Right lobe of liver (tissue), 6 donors: ENCODE measurements around the gene ANTXR1. TPM values are rescaled to one million over a fixed set of nuclear protein-coding genes. Genes with fewer than 3 reads are reported as not detected.

Source experiments
- ATAC-seq, 4 donors: fragments of 200-7000 bp; cut with Tn5 transposase; one replicate each; pipeline ENCODE4 v1.9.1; 2020; ENCODE audit warnings: mild to moderate bottlenecking in 4 of 4, moderate library complexity in 4 of 4
- DNase-seq, 3 donors: peaks; one replicate each; pipeline ENCODE4 v3.0.0-alpha.2; 2020
- H3K27ac ChIP-seq, 3 donors: fragments of 200-600 bp; one replicate each; pipeline ENCODE4 v1.8.0; 2022
- H3K27me3 ChIP-seq, 2 donors: fragments of 200-600 bp; one replicate each; pipeline ENCODE4 v1.8.0; 2022
- H3K36me3 ChIP-seq, 4 donors: fragments of 200-600 bp; sonication (generic) in 1 of 4; one replicate each; pipeline versions ENCODE4 v1.5.1 to v1.8.0; 2017 to 2022; ENCODE audit warnings: control low read depth in 1 of 4
- H3K4me1 ChIP-seq, 4 donors: fragments of 200-600 bp; sonication (generic) in 1 of 4; one replicate each; pipeline versions ENCODE4 v1.5.1 to v1.8.0; 2017 to 2022; ENCODE audit warnings: control low read depth in 1 of 4
- H3K4me3 ChIP-seq, 3 donors: fragments of 200-600 bp; one replicate each; pipeline ENCODE4 v1.8.0; 2022
- H3K9me3 ChIP-seq, 4 donors: fragments of 200-600 bp; sonication (generic) in 1 of 4; one replicate each; pipeline versions ENCODE4 v1.5.1 to v1.8.0; 2017 to 2022; ENCODE audit warnings: control low read depth in 1 of 4
- CTCF ChIP-seq, 4 donors: fragments of 200-600 bp in 3 of 4; fragments of 450-650 bp in 1 of 4; IDR thresholded peaks; one replicate each; pipeline versions ENCODE4 v1.5.1 to v1.8.0; 2016 to 2022; ENCODE audit warnings: antibody characterized with exemption in 4 of 4, mild to moderate bottlenecking in 2 of 4
- POLR2A ChIP-seq: fragments of 450-650 bp; IDR thresholded peaks from one replicate; pipeline ENCODE4 v1.6.1; 2017; ENCODE audit warnings: antibody characterized with exemption, mild to moderate bottlenecking
- WGBS: methylation state at CpG from one replicate; pipeline ENCODE4 v1.1.6; 2018; ENCODE audit warnings: low coverage, low lambda C conversion rate; ENCODE audit not compliant: insufficient coverage; ENCODE audit errors: missing lambda C conversion rate; 5-methylcytosine and 5-hydroxymethylcytosine counted together
- intact Hi-C, 2 donors: fragments of 100-400 bp; cut with DNase I; formaldehyde crosslinking; loops; one replicate each; pipeline versions ENCODE4 v1.11.2 to v1.14.1; 2022
- total RNA-seq, 6 experiments: library from RNA; depleted of rRNA in 2 of 6; stranded (reverse); fragments of >200 nt in 2 of 6; fragmentation: NEBNext Ultra II Directional in 3 of 6; extraction: Animal tissue kit (Norgen Biotek cat#: 25700) in 3 of 6; gene quantifications; one replicate each; pipeline versions ENCODE4 v1.1.0 to v1.2.4, GENCODE V29; 2016 to 2023
- donor health status: DM: no; HTN: yes; CAD: no.
- donor health status: DM: no; HTN: no; CAD: no.
- donor health status: DM: no; HTN: no; CAD: no.
- donor health status: DM: no; HTN: yes; CAD: no.
- donor health status: DM: no; HTN: yes; CAD: no.

Gene ANTXR1
- total RNA-seq, 6 experiments from 2014 or later: 1.1 to 4.1 (median 2.9) TPM

GRCh38 chr2:69152847-69153583 is 140.0 kb downstream of the ANTXR1 start:
- Histone ChIP-seq H3K4me3 (no peak overlapping the region), H3K36me3 (no peaks in the 10 kb centered on the region), H3K27me3 (no peaks in the 10 kb centered on the region), H3K4me1 (no peaks in the 10 kb centered on the region), H3K27ac (no peak overlapping the region), H3K9me3 (no peaks in the 10 kb centered on the region)
- DNase-seq (no peak), ATAC-seq (no peak)
- TF ChIP-seq POLR2A (no peak), CTCF (IDR thresholded peaks at IDR 0.05) (no peak)
- WGBS: 80% methylated on average over 2 of the region's 3 CpGs
- intact Hi-C loops: no loop called here

GRCh38 chr2:69154106-69154505 is 141.1 kb downstream of the ANTXR1 start:
- no peaks in the 10 kb centered on the region for H3K4me1 ChIP-seq
- TF ChIP-seq POLR2A (no peak), CTCF (IDR thresholded peaks at IDR 0.05) (no peak)
- no peaks in the 10 kb centered on the region for H3K36me3 ChIP-seq
- H3K27me3 ChIP-seq: no peaks in the 10 kb centered on the region
- H3K4me3 ChIP-seq: no peak overlapping the region
- DNase-seq (no peak), ATAC-seq (no peak)
- intact Hi-C loops: no loop called here
- 27% methylated on average over 2 of the region's 2 CpGs for WGBS
- no peaks in the 10 kb centered on the region for H3K9me3 ChIP-seq
- no peak overlapping the region for H3K27ac ChIP-seq

GRCh38 chr2:69156624-69157023 is 143.6 kb downstream of the ANTXR1 start:
- no peak overlapping the region for H3K27ac ChIP-seq
- DNase-seq: no peak
- H3K27me3 ChIP-seq: no peaks in the 10 kb centered on the region
- WGBS: 76% methylated on average over 6 of the region's 10 CpGs
- H3K36me3 ChIP-seq: no peaks in the 10 kb centered on the region
- H3K4me3 ChIP-seq: no peak overlapping the region
- no peaks in the 10 kb centered on the region for H3K4me1 ChIP-seq
- ATAC-seq: no peak
- intact Hi-C loops: no loop called here
- TF ChIP-seq CTCF (IDR thresholded peaks at IDR 0.05) (no peak), POLR2A (no peak)
- no peaks in the 10 kb centered on the region for H3K9me3 ChIP-seq

- no peaks in the 10 kb centered on the region for H3K4me1 ChIP-seq
- TF ChIP-seq CTCF (IDR thresholded peaks at IDR 0.05) (no peak), POLR2A (no peak)
- intact Hi-C loops: no loop called here
- no peak overlapping the region for H3K27ac ChIP-seq
- no peak for ATAC-seq
- no peak overlapping the region for H3K4me3 ChIP-seq
- H3K36me3 ChIP-seq: no peaks in the 10 kb centered on the region
- 58% methylated on average over 3 of the region's 3 CpGs for WGBS
- H3K9me3 ChIP-seq: no peaks in the 10 kb centered on the region
- DNase-seq: no peak
- H3K27me3 ChIP-seq: no peaks in the 10 kb centered on the region
Observed at GRCh38 chr2:69157441-69157840, 144.5 kb downstream of the ANTXR1 start.
